OCI-LY3 (cell line): ENCODE measurements around the gene TSC1.

ENCODE experiments used
- H2AFZ ChIP-seq: fragments of 200-600, 300-600 bp; shearing (Covaris generic); 2 replicates; pipeline ENCODE4 v1.6.0; 2014; ENCODE audit warnings: antibody characterized with exemption, low read depth, low read length
- H3K27ac ChIP-seq: fragments of 200-600, 300-600 bp; sonication (generic); 2 replicates; pipeline ENCODE4 v1.5.1; 2014; ENCODE audit warnings: mild to moderate bottlenecking, low read length, moderate library complexity, mixed read lengths
- H3K27me3 ChIP-seq: fragments of 200-600, 300-600 bp; sonication (generic); 2 replicates; pipeline ENCODE4 v1.6.1; 2014; ENCODE audit warnings: low read depth, low read length, mixed read lengths
- H3K36me3 ChIP-seq: fragments of 200-600, 300-600 bp; sonication (generic); replicated peaks from 2 replicates; pipeline ENCODE3; 2014; ENCODE audit warnings: low read depth, low read length, mixed read lengths
- H3K4me1 ChIP-seq: fragments of 300-600, 200-600 bp; sonication (generic); 2 replicates; pipeline ENCODE4 v1.6.1; 2014; ENCODE audit warnings: low read length, mixed read lengths
- H3K4me2 ChIP-seq: fragments of 200-600, 300-600 bp; sonication (generic); 2 replicates; pipeline ENCODE4 v1.6.1; 2014; ENCODE audit warnings: low read length, mixed read lengths
- H3K4me3 ChIP-seq: fragments of 300-600, 200-600 bp; sonication (generic); 2 replicates; pipeline ENCODE4 v1.5.1; 2014; ENCODE audit warnings: antibody characterized with exemption, mild to moderate bottlenecking, low read length, moderate library complexity
- H3K79me2 ChIP-seq: fragments of 300-600, 200-600 bp; shearing (Covaris generic); 2 replicates; pipeline ENCODE4 v1.6.1; 2014; ENCODE audit warnings: mild to moderate bottlenecking, low read length, mixed read lengths
- H3K9ac ChIP-seq: fragments of 300-600, 200-600 bp; shearing (Covaris generic); 2 replicates; pipeline ENCODE4 v1.6.0; 2014; ENCODE audit warnings: mild to moderate bottlenecking, low read length, moderate library complexity
- H3K9me3 ChIP-seq: fragments of 200-600, 300-600 bp; shearing (Covaris generic); 2 replicates; pipeline ENCODE4 v1.6.1; 2014; ENCODE audit warnings: low read length, mixed read lengths; ENCODE audit not compliant: insufficient read depth
- H4K20me1 ChIP-seq: fragments of 200-600, 300-600 bp; sonication (generic); 2 replicates; pipeline ENCODE4 v1.6.1; 2016; ENCODE audit warnings: low read length, mixed read lengths; ENCODE audit not compliant: insufficient read depth
- EZH2phosphoT487 ChIP-seq: fragments of 200-600 bp; shearing (Covaris generic); IDR thresholded peaks from 2 replicates; pipeline ENCODE4 v1.6.1; 2018; ENCODE audit warnings: antibody characterized with exemption, mixed run types, low read depth
- TF ChIP-seq, protein P1 (sequence below): fragments of 200-600, 300-600 bp; sonication (generic); IDR thresholded peaks from 2 replicates; pipeline ENCODE4 v1.5.1; 2014; ENCODE audit warnings: antibody characterized with exemption, low read length, low read depth

Gene TSC1

DNA sequence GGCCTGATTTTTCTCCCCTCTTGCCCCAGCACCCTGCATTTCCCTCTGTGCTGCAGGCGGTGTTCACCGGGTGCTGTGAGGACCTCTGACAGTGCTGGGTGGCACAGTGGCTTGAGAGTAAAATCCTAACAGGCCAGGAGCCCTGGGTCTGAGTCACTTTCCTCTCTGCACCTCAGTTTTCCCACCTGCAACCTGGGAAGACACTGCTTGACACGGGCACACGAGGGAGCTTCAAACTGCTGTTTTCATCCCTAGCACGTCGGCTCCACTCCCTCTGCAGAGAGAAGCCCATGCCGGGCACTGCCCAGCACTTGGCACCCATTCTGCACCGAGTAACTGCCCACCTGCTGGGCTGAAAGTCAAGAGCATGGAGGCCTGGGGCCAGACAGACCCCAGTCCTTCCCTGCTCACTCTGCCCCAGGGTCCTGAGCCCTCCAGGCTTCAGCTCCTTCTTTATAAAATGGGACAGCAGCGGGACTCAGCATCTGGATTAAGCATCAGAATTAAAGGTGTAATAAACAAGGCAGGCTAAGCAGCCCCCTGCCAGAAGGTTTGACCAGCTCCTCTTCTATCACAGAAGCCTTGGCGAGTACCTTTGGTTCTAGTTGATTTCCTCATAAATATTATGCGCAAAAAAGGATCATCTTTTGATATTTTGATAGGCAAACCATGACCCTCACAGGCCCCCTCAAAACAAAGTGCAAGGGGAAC is 39.2 kb upstream of the TSC1 start:
- Histone ChIP-seq H3K9me3 (no peaks in the 10 kb centered on the region), H3K9ac (no peak overlapping the region), H2AFZ (no peak overlapping the region), H3K79me2 (no peaks in the 10 kb centered on the region), H3K4me2 (no peak overlapping the region), H3K27ac (no peak overlapping the region), H3K4me1 (peaks cover 13% of the 10 kb centered on the region), H3K36me3 (no peaks in the 10 kb centered on the region), H3K4me3 (no peak overlapping the region), H4K20me1 (no peaks in the 10 kb centered on the region), H3K27me3 (peaks cover 19% of the 10 kb centered on the region)
- TF ChIP-seq, protein P1, sequence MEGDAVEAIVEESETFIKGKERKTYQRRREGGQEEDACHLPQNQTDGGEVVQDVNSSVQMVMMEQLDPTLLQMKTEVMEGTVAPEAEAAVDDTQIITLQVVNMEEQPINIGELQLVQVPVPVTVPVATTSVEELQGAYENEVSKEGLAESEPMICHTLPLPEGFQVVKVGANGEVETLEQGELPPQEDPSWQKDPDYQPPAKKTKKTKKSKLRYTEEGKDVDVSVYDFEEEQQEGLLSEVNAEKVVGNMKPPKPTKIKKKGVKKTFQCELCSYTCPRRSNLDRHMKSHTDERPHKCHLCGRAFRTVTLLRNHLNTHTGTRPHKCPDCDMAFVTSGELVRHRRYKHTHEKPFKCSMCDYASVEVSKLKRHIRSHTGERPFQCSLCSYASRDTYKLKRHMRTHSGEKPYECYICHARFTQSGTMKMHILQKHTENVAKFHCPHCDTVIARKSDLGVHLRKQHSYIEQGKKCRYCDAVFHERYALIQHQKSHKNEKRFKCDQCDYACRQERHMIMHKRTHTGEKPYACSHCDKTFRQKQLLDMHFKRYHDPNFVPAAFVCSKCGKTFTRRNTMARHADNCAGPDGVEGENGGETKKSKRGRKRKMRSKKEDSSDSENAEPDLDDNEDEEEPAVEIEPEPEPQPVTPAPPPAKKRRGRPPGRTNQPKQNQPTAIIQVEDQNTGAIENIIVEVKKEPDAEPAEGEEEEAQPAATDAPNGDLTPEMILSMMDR = no peak
- TF ChIP-seq EZH2phosphoT487 = no peak

DNA sequence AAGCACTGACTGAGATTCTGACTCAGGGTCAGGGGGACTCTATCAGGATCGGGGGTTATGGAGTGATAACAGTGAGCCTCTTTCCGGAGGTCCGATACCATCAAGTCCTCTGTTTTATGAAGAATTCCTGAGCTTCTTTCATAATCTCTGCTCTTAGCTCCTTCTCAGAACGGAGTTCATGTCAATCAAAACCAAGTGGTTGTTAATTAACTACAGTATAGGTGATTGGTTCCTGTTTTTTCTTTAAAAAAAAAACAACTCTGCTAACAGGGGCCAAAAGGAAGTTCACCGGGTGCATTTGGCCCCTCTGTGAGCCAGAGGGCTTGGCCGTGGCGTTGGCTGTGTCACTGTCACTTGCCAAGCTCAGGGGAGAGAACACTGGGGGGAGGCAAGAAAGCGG is 38.0 kb upstream of the TSC1 start:
- Histone ChIP-seq H3K4me2 (peak overlapping the region; percentile 66), H2AFZ (peak overlapping the region; percentile 98), H3K79me2 (no peaks in the 10 kb centered on the region), H3K4me1 (peaks cover 24% of the 10 kb centered on the region), H3K27me3 (peaks cover 24% of the 10 kb centered on the region), H3K36me3 (no peaks in the 10 kb centered on the region), H3K9me3 (no peaks in the 10 kb centered on the region), H4K20me1 (no peaks in the 10 kb centered on the region), H3K9ac (peak overlapping the region; percentile 43; the same call in 1 of the 2 replicates), H3K27ac (0 out of 2 replicates have a peak overlapping the region, but pooled peaks have one; percentile 13), H3K4me3 (peak overlapping the region; percentile 51)
- no peak for TF ChIP-seq EZH2phosphoT487
- TF ChIP-seq, protein P1 = no peak

DNA sequence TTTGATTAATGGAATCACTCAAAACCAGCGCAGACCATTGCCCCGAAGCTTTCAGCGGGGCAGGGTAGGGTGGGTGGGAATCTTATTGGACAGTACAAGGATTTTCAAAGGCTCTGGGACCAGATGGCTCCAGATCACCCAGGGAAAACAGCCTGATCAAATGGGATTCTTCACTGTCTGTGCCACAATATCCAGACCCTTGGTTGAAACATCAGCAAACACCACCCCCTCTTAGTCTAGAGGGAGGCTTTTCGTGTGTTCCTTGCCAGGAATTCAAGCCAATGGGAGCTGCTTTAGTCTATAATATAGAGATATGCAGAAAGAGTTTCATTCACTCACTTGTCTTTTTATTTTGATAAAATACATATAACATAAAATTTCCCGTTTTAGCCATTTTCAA is 35.7 kb upstream of the TSC1 start:
- H3K9me3 ChIP-seq = no peaks in the 10 kb centered on the region
- no peaks in the 10 kb centered on the region for H3K79me2 ChIP-seq
- H2AFZ ChIP-seq = no peak overlapping the region
- H3K27ac ChIP-seq = no peak overlapping the region
- no peak overlapping the region for H3K9ac ChIP-seq
- H3K27me3 ChIP-seq = peaks cover 36% of the 10 kb centered on the region
- peaks cover 27% of the 10 kb centered on the region for H3K4me1 ChIP-seq
- no peak for TF ChIP-seq EZH2phosphoT487
- TF ChIP-seq, protein P1 = no peak
- no peak overlapping the region for H3K4me2 ChIP-seq
- no peaks in the 10 kb centered on the region for H4K20me1 ChIP-seq
- H3K36me3 ChIP-seq = no peaks in the 10 kb centered on the region
- H3K4me3 ChIP-seq = no peak overlapping the region

DNA sequence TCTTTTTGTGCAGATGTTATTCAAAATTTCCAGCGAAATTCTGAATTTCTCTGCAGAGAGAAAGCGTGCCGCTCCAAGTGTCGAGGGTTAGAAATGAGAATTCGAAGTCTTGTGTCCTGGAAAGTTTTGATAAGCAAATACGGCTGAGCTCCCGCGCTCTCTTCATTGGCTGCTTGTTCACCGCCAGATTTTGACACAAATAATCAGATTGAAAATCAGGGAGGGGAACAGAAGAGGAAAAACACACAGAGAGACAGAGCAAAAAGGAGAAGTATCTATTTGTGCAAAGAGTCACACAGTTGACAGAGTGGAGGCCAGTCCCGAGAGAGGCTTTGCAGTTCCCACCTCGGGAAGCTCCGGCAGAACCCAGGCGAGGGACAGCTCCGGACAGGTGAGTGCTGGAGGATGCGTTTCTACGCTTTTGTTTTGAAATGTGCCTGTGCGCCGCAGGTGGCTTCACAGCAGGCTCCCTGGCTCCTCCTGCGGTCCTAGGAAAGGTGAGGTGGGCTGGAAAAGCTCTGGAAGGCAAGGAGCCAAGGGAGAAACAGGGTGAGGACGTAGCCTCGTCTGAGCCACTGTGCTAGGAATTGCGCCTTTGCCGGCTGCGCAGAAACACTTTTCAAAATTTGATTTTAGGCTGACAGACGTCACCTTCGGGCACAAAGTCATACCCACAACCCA is 34.2 kb upstream of the TSC1 start, which contains the start of gene GFI1B:
GFI1B (plus strand) TSS at position 244 of the 681 bp plus-strand sequence. CDS start 7,985 bp downstream, outside the sequence.
- H3K4me1 ChIP-seq = peaks cover 27% of the 10 kb centered on the region
- TF ChIP-seq EZH2phosphoT487 = no peak
- TF ChIP-seq, protein P1 = no peak
- 0 out of 2 replicates have a peak within 1 kb of the TSS, but pooled peaks have one; percentile 40 for H2AFZ ChIP-seq
- H3K27me3 ChIP-seq = peaks cover 37% of the 10 kb centered on the region
- peak within 1 kb of the TSS; percentile 76 for H3K4me2 ChIP-seq
- H3K36me3 ChIP-seq = no peaks in the 10 kb centered on the region
- H3K79me2 ChIP-seq = no peaks in the 10 kb centered on the region
- H3K9me3 ChIP-seq = no peaks in the 10 kb centered on the region
- peak within 1 kb of the TSS; percentile 64 for H3K4me3 ChIP-seq
- H3K27ac ChIP-seq = no peak within 1 kb of the TSS
- H3K9ac ChIP-seq = no peak within 1 kb of the TSS
- no peaks in the 10 kb centered on the region for H4K20me1 ChIP-seq
